ENCODE results near the gene AKAP4.

The AKAP4 gene, protein sequence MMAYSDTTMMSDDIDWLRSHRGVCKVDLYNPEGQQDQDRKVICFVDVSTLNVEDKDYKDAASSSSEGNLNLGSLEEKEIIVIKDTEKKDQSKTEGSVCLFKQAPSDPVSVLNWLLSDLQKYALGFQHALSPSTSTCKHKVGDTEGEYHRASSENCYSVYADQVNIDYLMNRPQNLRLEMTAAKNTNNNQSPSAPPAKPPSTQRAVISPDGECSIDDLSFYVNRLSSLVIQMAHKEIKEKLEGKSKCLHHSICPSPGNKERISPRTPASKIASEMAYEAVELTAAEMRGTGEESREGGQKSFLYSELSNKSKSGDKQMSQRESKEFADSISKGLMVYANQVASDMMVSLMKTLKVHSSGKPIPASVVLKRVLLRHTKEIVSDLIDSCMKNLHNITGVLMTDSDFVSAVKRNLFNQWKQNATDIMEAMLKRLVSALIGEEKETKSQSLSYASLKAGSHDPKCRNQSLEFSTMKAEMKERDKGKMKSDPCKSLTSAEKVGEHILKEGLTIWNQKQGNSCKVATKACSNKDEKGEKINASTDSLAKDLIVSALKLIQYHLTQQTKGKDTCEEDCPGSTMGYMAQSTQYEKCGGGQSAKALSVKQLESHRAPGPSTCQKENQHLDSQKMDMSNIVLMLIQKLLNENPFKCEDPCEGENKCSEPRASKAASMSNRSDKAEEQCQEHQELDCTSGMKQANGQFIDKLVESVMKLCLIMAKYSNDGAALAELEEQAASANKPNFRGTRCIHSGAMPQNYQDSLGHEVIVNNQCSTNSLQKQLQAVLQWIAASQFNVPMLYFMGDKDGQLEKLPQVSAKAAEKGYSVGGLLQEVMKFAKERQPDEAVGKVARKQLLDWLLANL

DNA sequence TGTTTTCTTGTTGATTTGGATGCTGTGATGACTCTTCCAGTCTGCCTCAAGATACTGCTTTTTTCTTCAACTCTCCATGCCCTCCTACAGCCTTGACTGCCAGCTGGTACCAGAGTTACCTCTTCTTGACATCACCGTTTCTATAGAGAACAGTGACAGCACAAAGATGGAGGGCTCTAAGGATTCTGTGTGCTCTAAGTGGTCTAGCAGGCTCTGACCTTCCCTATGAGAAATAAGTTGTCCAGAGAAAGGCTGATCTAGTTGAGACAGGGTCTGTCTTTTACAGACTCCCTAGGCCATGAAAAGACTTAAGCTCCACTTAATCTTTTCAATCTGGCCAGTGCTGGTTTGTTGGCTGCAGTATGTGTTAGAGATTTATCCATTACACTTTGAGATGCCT lies at the start of gene AKAP4:
TSS of gene AKAP4 (minus strand) at position 101 of the 400 bp plus-strand sequence. CDS start 118 bp downstream, outside the sequence.
- no peak for DNase-seq

DNA sequence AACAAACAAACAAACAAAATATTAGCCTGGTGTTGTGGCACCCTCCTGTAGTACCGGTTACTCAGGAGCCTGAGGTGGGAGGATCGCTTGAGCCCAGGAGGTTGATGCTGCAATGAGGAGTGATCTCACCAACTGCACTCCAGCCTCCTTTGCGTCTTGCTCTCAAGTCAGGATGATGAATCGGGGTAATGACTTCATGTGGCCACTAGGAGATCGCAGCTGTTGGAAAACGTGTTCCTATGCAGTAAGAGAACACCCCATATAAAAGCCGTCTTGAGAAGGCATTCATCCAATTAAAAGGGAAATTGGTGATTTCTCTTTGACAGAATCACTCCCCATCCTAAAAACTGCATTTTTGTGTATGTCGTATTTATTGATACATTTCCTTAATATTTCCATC lies 10.7 kb upstream of the AKAP4 start:
- DNase-seq = peak; percentile 4

DNA sequence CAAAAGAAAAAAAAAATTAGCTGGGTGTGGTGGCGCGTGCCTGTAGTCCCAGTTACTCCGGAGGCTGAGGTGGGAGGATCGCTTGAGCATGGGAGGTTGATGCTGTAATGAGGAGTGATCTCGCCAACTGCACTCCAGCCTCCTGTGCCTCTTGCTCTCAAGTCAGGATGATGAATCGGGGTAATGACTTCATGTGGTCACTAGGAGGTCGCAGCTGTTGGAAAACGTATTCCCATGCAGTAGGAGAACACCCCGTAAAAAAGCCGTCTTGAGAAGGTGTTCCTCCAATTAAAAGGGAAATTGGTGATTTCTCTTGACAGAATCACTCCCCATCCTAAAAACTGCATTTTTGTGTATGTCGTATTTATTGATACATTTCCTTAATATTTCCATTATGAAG lies 5.9 kb upstream of the AKAP4 start:
- DNase-seq = no peak

DNA sequence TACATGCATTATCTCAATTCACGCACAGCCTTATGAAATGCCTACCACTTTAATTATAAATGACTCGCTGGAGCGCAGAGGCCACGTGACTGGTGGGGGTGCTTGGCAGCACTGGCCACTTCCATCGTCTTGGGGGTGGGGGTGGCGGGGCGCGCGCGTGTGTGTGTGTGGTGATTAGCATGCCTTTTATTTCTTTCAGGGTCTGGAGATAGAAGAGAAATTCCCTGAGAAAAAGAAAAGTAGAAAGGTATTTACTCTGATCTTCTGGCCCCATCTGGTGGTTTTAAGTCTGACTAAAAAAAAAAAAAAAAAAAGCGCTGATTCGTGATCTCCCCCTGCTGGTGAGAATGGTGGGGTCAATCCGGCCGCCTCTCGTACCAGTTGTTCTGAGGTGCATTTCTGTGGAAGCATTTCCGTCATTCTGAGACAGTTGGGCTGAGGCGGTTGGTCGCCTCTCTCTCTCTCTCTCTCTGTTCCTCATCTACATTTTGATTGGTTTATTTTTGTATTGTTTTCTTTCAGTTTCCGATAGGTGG lies 3.6 kb upstream of the AKAP4 start, which contains the start of gene CCNB3:
TSS of gene CCNB3 (plus strand) at position 402 of the 536 bp plus-strand sequence. CDS start 80,399 bp downstream, outside the sequence.
- DNase-seq = peak; percentile 53

DNA sequence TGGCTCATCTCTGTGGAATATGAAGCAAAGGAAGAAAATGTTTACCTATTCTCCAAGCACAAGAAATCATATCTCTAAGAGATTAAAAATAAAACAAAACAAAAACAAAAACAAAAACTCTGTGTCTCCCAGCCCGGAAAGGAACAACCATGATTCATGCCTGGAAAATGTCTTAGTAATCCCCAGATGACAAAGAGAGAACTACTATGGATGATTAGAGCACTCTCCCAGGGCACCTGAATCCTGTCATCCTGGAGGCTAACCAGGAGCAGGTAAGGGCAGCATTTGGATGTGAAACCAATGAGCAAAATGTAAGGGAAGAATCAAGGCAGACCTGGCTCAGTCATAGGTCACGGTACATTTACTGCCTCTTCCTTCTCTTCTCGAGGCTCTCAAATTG lies 1.7 kb upstream of the AKAP4 start:
- no peak for DNase-seq

DNA sequence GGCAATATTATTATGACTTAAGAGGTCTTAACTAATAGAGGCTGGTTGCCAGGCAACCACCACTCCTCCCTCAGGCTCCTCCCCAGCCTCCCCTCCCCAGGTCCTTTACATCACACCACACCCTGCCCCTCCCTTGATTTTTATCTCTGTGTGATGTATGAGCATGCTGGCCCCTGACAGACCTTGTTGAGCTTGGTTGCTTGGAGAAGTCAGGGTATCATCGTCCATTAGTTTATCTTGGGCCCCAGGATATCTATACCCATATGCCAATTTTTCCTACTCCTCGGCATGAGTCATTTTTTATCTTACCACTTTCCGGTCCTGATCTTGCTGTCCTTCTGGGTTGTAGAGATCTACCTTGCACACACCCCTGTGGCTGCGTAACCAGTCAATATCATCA lies 2.5 kb downstream of the AKAP4 start:
- DNase-seq = no peak

DNA sequence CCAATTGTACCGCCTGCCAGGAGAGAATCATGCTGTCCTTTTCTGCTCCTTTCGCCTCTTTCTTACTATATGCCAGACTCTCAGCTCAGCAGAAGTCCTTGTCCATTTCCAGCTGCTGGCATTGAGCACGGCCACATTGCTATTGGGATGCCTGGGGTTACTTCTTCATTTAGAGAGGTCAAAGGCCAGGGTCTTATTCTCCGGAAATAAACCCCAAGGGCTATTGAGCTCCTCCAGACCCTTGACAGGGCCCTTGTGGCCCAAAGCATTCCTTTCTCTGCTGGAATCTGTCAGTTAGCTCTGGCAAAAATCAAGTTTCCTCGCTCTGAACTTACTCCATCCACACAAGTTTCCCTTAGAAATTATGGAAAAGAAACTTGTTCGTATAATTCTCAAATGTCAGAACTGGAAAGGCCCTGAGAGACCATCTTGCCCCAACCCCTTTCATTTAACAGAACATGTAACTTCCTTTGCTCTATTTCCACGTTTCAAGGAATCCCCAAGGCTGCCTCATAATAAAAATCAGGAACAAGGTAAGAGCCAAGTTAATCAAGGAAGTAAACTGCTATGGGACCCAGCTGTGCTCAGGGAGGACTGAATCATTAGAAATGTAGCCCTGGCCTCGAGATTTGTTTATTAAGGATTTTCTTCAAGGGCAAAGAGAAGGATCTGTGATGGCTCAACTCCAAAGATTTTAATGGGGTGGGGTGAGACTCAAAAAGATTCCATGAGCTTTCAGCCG lies 11.8 kb downstream of the AKAP4 start:
- no peak for DNase-seq

DNA sequence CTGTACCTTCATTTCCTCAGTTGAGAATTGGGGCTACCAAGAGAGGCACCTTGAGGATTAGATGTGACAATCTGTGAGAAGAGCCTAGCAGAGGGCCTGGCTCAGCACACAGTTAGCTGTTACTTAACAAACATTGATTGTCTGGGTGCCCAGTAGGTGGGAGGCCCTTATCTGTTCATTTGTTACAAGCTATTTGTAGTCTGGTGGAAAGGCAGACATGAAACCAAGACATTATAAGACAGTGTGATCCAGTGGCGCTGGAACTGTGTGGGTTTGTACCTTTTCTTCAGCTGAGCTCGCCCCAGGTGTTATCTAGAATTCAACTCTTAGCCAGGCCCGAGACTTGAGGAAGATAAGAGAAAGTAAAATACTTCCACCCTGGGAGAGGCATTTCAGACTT lies 16.9 kb downstream of the AKAP4 start:
- no peak for DNase-seq

DNA sequence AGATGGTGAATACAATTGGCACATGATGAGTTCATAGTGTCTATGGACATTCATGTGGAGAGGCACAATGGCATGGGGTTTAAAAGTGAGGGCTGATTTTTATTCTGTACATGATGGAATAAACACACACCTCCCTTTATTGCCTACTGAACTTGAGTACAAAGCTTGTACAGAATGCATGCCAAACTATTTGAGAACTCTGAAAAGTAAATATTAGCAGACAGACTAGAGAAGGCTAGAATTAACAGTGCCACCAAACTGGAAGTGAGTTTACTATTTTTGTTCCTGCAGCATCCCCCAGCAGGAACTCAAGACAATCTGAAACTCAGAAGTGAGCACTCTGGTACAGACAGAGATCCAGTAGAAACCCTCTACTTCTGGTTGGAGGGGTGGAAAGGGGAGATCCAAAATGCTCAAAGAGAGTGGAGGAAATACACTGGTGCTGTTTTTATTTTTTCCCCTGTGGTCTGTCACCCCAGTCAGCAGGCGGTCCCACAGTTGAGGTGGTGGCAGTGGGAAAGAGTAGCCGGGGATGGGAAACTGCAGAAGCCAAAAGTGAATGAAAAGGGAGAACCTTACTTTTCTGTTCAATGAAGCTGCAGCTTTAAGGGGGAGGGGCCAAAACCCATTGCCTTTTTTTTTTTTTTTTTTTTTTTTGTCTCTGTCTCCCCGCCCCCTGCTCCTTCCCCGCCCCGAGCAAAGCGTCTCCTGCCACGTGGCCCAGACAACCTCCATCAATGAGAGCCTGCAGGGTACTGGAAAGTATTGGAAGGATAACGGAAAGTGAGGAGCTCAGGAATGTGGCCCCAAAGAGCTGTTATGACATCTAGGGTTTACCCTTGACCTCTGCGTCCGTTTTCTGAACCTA lies 20.5 kb downstream of the AKAP4 start:
- DNase-seq = no peak

DNA sequence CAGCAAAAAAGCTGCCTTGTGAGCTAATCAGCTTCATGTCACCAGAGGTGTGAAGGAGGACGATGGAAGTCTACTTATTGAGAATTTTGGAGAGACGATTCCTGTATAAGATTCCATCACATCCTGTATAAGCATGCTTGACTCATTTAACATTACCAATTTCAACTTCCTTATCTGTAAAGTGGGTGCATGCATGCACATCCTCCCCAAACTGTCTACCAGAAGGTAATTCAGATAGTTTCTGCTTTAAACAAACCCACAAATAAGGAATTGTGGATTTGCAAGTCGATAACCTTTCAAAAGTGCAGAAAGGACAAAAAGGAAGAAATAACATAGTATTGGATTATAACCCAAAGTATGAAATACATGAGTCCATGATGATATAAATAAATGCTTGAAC lies 31.1 kb downstream of the AKAP4 start:
- DNase-seq = no peak

DNA sequence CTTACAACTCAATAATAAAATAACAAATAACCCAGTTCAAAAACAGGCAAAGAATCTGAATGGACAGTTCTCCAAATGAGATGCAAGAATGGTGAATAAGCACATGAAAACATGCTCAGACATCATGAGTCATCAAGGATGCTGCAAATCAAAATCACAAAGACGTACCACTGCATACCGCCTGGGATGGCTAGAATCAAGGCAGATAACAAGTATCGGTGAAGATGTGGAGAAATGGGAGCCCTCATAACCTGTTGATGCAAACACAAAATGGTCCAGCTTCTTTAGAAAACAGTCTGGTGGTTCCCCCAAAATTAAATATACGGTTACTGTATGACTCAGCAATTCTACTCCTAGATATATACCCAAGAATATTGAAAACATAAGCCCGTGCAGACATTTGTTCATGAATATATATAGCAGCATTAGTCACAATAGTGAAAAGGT lies 32.5 kb downstream of the AKAP4 start:
- DNase-seq = no peak

DNA sequence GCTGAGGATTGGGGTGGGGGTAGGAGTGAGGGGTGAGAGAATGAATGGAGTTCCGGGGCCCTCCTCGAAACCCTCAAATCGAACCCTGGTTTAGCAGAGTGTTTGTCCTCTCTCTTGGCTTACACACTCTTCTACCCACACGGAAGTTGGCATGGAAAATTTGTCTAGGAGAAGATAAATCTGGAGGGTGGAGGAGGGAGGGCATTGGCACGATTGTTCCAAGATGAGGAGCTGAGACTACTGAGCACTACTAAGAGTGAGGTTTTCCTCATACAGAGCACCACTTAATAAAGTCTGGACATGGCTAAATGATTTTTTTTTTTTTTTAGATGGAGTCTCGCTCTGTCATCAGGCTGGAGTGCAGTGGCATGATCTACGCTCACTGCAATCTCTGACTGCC lies 33.4 kb downstream of the AKAP4 start:
- no peak for DNase-seq

DNA sequence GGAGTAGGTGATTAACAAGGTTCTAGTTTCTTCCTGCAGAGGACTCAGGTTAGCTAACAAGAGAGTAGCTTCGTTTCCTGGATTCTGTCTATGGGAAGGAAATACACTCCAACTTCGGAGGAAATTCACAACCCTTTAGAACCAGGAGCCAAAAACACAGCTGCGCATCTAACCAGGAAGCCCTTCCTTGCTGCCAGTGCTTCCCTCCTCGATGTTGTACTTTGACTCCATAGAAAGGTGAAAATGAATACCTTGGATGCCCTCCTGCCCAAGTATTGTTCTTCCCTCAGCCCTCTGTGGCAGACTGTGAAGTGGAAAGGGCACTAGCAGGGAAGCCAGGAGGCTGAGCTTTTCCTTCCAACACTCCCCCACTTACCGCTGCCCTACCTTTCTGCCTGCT lies 35.1 kb downstream of the AKAP4 start:
- no peak for DNase-seq

DNA sequence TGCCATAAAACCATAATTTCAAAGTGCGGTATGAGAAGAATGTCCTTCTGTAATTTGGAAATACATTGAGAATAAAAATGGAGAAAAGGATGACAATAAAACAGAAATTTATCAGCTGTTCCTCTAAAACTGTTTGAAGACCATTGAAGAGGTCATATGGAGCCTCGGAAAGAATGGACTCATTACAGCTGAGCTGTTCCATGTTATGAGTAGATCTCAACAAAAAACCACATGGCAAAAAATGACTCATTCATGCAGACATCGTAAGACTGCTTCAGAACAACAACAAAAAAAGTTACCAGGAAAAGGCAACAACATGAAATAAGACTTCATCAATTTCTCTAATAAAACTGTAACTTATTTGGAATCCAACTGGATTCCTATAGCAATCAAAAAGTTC lies 39.7 kb downstream of the AKAP4 start:
- no peak for DNase-seq

DNA sequence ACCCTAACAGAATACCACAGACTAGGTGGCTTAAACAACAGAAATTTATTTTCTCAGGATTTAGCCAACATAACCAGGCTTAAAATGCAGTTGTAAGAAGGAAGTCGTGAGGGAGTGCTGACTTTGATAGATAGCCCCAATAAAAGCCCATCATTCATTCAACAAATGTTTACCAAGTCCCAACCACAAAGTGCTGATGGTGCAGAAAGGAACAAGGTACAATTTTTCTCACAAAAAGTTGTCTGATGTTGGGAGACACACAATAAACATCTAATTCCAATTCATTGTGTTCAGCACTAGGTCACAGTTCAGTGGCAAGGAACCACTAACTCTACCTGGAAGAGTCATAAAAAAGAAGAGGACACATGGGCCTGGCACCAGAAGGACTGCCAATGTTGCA lies 42.2 kb downstream of the AKAP4 start:
- DNase-seq = no peak

DNA sequence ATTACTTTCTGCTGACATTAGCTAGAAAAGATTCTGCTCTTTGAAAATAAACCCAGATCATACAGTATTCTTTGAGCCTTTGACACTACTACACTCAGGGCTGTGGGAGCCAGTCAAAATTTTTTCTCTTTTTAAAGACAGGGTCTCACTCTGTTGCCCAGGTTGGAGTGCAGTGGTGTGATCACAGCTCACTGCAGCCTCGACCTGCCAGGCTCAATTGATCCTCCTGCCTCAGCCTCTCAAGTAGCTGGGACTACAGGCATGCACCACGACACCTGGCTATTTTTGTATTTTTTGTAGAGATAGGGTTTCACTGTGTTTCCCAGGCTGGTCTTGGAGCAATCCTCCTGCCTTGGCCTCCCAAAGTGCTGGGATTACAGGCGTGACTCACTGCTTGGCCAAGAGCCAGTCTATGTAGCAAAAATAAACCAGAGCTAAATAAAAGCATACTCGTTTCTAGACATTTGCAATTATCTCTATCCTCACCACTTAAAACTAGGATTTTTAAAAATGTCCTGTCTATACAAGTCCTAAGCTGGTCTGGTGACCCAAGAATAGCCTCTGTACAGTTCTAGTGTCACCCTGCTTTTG lies 43.2 kb downstream of the AKAP4 start:
- no peak for DNase-seq

DNA sequence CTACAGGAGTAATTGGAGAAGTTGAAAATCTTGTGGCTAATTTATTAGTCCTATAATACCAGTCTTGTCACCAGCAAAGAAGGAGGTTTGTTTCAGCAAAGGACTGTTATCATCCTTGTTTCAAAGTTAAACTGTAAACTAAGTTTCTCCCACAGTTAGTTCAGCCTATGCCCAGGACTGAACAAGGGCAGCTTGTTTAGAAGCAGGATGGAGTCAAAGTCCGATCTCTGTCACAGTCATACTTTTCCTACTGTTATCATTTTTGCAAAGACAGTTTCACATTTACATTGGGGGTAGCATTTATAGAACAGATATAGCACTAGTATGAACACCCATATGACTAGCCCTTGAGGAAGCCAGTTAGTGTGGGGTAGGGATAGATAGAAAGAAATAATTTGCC lies 46.4 kb downstream of the AKAP4 start:
- DNase-seq = no peak

DNA sequence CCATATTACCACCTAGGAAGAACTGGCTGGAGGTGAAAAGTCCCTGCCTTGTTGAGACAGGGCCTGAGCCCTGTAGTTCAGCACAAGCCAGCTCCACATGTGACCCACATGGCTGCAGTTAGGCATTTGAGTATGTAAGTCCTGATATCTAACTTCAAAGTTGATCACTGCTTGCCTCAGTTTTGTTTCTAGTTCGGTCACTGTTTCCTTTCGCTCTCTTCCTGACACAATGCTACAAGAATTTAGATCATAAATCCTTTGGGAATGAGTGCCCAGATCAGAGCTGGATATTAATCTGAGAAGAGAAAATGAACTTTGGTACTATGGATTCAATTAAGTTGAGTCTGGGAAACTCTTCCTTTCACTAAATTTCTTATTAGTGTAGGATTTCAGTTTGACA lies 48.4 kb downstream of the AKAP4 start:
- no peak for DNase-seq

DNA sequence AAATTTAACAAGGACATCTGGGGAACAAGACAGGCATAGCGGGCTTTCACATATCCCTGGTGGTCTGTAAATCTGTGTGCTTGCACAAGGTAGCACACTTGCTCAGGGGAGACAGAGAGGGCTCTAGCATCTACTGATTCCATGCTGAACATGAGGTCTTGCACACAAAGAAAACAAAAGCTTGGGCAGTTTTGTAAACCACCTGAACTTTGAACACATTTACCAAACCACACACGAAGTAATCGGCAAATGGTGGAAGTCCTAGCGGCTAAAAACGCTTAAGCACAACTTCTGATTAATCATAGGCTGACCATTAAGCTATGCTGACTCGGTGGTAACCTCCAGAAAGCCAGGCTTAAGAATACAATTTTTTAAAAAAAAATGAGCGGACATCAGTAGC lies 52.8 kb downstream of the AKAP4 start:
- no peak for DNase-seq

All from NCI-H748 treated with DMSO at 0.1 percent for 48 hours (cell line).